Transverse colon (tissue), 4 donors: ENCODE data around the gene ZNF628.

Experiments used
- CTCF ChIP-seq, 5 experiments: fragments of 200-600 bp in 3 of 5; fragments of 450-650 bp in 2 of 5; sonication (generic) in 3 of 5; IDR thresholded peaks; 1 replicate in 2 of 5; 2 replicates in 3 of 5; pipeline ENCODE4 v1.5.1; 2016 to 2017; ENCODE audit warnings: antibody characterized with exemption in 5 of 5, inconsistent platforms in 3 of 5, mild to moderate bottlenecking in 2 of 5, moderate library complexity in 1 of 5
- EP300 ChIP-seq: sonication (generic); formaldehyde crosslinking; IDR thresholded peaks from one replicate; pipeline ENCODE4 v1.6.1; 2017; ENCODE audit warnings: antibody characterized with exemption, low read depth
- POLR2A ChIP-seq: fragments of 450-650 bp; IDR thresholded peaks from one replicate; pipeline ENCODE4 v1.6.1; 2016; ENCODE audit warnings: antibody characterized with exemption, mild to moderate bottlenecking, moderate library complexity
- POLR2AphosphoS5 ChIP-seq, 3 donors: sonication (generic); formaldehyde crosslinking; IDR thresholded peaks; one replicate each; pipeline ENCODE4 v1.6.1; 2016; ENCODE audit warnings: antibody characterized with exemption in 3 of 3

GRCh38 chr19:55502197-55502952 lies 26.0 kb downstream of the ZNF628 start:
- no peak for TF ChIP-seq EP300
- TF ChIP-seq CTCF (IDR thresholded peaks at IDR 0.05): no peak
- no peak for TF ChIP-seq POLR2A
- TF ChIP-seq POLR2AphosphoS5 (IDR thresholded peaks at IDR 0.05): no peak
